NCI-H2107 treated with DMSO at 0.1 percent for 48 hours (cell line): ENCODE measurements around the gene TGFBR3.
"Not testable (repeated sequence)": the region's sequence is repeated elsewhere in the genome, so short reads cannot be mapped to it uniquely, and the experiment has no call there.

Experiments used
- DNase-seq: peaks from one replicate; lab custom pipeline; 2025; ENCODE audit not compliant: unreplicated experiment; lab: John Stamatoyannopoulos, UW

The TGFBR3 gene

GRCh38 chr1:91697861-91698260 is 188.1 kb downstream of the TGFBR3 start:
- no peak for DNase-seq

- no peak for DNase-seq
Observed at GRCh38 chr1:91697416-91697815, 188.5 kb downstream of the TGFBR3 start.

DNA sequence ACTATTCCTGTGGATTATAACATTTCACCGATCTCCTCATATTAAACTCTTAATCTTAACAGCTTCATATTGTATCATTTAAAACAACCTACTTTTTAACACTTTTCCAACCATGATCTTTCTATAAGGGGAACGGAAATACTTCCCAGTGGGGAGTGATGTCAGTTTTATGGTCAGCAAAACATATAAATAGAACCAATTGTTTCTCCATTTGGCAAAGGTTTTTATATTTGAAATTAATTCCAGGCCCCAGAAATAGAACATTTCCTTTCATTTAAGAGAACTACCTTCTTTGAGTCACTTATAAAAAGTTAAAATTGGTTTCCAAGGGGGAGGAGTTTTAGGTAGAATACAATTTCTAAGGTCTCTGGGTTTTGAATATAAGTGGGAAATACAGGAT is 189.6 kb downstream of the TGFBR3 start:
- no peak for DNase-seq

DNA sequence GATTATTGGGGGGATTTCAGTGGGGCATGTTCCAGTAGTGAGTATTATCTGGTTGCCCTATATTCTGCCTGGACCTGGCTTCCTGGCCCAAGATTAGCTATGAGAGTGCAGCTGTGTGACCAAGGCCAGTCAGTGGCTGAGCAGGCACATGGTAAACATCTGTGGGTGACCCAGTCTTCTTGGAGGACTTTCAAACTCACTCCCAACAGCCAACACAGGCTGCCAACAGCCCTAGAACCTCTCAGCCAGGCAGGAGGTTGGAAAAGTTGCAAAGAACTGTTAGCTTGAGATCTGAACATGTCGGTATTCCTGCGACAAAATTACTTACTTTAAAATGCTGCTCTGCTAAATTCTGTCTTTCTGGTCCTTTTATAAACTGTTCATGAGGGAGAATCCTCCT is 192.4 kb downstream of the TGFBR3 start:
- no peak for DNase-seq

GRCh38 chr1:91691525-91691924 is 194.4 kb downstream of the TGFBR3 start:
- DNase-seq = no peak

GRCh38 chr1:91689641-91690481 is 196.1 kb downstream of the TGFBR3 start:
- DNase-seq = no peak

DNA sequence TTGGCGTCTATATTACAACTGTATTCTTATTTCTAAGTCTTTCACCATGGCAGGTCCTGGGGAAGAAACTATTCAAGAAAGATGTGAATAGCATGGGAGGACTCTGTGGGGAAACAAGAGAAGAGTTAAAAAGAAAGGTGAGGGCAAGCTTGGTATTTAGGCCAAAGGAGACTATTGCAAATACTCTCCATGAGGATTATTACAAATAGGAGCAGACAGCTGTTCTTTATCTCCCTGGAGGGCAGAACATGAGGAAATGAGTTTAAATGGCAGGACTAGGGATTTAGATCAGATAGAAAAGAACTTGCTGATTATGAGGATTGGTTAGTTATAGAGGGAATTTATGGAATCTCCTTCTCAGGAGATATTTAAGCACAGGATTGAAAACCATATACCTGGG is 198.5 kb downstream of the TGFBR3 start:
- DNase-seq = no peak

DNA sequence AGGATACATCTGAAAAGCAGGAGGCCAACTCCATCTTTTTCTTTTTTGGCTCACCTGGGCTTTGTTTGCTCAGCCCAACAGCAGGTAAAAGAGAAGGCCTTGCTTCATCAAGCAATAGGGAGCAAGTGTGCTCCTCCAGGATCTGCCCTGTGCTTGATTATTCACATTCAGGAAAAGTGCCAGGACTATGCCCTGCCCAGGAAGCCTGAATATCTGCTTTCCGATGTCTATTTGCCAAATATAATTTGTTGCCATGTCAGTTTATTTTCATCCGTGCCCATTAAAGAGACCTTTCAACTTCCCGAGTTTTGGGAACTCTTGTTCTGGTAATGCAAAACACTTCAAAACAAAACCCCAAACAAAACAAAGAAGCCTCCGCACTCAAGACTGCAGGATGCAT is 200.0 kb downstream of the TGFBR3 start:
- no peak for DNase-seq

GRCh38 chr1:91684481-91685196 is 201.3 kb downstream of the TGFBR3 start:
- no peak for DNase-seq

DNA sequence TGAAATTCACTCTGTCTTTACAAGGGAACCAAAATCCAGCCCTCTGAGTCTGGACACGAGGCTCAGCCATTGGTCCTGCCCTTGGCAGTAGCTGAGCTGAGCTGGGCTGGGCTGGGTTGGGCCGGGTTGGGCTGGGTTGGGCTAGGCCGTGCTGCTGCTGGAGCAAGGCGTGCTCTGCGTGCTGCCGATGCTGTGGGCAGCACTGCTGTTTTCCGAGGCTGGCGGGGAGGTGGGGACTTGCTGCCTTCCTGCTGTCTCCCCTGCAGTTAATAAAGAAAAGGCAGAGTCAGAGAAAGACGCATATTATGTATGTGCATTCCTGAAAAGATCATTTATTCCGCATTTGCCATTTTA is 202.4 kb downstream of the TGFBR3 start:
- no peak for DNase-seq

DNA sequence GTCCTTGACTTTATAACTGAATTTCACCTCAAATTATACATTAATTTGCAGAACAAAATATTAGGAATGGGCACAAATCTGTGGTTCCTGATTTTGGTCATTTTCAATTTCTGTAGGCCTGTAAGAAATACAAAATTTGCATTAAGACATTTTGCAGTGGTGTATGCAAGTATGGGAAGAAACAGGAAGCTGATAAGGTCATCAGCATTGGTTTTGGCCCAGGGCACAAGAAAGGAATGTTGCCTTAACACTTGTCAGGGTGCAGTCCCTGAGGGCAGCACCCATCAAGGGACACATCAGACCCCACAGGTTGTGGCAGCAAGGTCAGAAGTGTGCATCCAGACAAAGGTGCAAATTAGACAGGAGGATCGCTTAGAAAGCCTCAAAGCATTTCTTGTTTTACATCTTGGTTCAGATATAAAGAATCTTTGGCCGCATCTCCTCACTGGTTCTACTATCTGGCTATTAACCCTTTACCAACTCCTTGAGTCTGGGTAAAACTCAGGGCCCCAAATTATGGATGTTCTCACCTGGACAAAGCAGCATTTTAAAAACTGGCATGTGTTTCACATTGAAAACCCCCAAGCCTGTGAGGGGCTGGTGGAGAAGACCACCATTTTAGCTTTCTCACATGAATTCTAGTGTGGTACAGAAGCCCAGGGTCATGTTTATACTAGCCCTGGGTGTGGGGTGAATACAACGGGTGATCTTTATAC is 202.9 kb downstream of the TGFBR3 start:
- DNase-seq = no peak

GRCh38 chr1:91680556-91681155 is 205.3 kb downstream of the TGFBR3 start:
- no peak for DNase-seq

DNA sequence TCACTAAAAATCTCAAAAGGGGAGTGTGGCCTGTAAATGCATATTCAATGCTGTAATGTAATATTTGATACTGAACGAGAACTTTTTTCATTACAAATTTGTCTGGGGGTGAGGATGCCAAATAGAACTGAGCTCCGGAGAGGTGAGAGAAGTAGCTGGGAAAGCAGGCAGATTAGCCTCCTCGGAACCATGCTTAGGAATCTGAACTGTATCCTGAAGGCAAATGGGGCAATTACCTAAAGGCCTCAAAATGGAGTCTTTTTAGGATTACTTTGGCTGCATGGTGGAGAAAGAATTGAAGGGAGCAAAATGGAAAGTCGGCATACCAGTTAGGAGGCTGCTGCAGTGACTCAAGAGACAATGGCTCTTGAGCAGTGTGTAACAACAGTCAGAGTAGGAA is 206.5 kb downstream of the TGFBR3 start:
- DNase-seq = no peak

GRCh38 chr1:91676030-91676429 is 209.9 kb downstream of the TGFBR3 start:
- DNase-seq = no peak

- DNase-seq = no peak
Observed at GRCh38 chr1:91674107-91674506, 211.8 kb downstream of the TGFBR3 start.

- DNase-seq = no peak
Observed at GRCh38 chr1:91673613-91674012, 212.3 kb downstream of the TGFBR3 start.

DNA sequence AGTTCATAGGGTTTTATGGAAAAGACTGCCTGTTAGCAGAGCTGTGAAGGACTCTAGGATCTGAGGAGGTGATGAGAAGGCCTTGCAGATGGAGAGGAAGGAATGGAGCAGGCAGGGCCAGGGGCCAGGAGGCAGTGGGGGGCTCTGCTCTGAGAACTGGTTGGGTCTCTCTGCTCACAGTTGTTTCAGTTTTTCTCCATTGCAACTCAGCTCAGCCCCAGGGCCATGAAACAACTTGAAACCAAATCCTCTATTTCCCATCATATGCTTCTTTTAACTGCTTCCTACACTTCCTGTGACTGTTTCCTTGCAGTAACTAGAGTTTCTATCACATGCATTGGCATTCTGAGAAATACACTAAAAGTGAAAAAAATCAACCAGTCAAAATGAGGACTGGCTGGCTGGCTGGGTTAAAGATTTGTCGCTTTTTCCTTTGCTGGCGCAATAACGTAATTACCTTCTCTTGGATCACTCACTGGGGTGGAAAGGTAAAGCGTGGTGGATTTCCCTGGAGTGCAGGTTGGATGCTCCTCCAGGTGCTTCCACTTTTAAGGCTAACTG is 213.3 kb downstream of the TGFBR3 start:
- DNase-seq = no peak

GRCh38 chr1:91670781-91671180 is 215.2 kb downstream of the TGFBR3 start:
- no peak for DNase-seq

- DNase-seq = no peak
Observed at GRCh38 chr1:91669584-91670350, 216.2 kb downstream of the TGFBR3 start.

DNA sequence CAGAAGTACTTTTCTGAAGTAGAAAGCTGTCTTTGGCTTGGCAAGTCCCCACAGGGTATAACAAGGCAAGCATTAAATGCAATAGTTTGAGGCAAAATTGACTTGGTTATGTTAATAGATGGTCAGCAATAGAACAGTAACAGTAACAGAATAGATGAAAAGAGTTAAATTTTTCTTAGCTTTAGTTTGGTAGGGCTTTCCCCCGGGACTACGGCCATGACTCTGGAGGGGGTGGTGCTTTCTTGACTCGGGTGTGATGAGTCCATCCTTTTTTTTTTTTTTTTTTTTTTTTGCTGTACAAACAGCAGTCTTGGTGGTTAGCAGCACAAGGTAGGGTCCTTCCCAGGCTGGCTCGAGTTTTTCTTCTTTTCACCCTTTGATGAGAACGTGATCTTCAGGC is 219.3 kb downstream of the TGFBR3 start:
- DNase-seq = not testable (repeated sequence)
